NCI-H345 (cell line): ENCODE measurements around the gene CST7.

Source experiments
- DNase-seq: peaks from one replicate; lab custom pipeline; 2025; lab: John Stamatoyannopoulos, UW

CST7 gene

DNA sequence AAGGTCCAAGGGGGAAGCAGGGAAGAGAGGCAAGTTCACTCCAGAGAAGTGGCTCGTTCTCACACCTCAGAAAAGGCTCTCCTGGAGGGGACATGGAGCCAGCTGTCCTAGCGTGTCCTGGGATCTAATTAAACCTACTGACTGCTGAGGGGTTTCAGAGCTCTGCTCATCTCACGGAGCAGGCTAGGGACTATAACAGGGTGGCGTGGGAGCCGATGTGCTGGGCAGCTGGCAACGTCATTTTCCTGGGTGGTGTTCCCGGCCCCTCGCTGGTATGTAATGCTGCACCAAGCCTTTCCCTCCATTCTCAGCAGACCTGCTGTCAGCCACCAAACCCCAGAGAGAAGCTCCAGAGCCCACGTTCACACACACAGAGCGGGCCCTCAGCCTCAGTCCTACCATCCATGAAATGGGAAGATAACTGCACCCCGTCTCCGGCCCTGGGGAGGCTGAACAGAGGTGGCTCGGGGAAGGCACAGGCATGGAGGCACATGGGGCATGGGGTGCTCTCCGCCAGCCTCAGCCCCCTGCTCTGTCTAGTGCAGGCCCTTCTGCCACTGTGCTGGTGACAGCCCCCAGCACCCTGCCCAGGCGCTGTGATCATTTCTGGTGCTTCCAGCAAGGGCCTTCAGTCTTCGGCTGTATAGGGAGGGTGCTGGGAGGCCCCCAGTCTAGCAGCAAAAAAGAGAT lies 1.9 kb downstream of the CST7 start:
- no peak for DNase-seq

DNA sequence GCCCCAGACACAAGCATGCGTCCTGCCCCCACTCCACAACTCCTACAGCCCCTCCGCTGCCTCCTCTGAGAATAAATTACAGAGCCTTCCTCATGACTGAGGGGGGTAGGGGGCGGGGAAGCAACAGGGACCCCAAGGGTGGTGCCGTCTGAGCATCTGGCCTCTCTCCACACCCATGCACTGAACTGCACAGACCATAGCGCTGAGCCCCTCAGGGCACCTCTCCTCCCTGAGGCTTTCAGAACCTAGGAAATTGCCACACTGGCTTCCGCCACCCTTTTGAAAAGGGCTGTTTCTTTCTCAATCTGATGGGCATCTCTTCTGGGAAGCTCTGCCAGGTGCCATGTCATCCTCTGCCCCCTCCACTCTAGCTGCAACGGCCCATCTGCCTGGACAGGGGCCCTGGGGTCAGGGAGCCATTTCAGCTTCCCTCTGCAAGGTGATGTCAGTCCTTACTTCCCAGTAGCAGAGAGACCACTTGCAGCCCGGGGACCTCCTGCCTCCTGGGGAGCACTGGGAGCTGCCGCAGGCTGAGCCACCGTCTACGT lies 2.5 kb downstream of the CST7 start:
- DNase-seq: no peak

DNA sequence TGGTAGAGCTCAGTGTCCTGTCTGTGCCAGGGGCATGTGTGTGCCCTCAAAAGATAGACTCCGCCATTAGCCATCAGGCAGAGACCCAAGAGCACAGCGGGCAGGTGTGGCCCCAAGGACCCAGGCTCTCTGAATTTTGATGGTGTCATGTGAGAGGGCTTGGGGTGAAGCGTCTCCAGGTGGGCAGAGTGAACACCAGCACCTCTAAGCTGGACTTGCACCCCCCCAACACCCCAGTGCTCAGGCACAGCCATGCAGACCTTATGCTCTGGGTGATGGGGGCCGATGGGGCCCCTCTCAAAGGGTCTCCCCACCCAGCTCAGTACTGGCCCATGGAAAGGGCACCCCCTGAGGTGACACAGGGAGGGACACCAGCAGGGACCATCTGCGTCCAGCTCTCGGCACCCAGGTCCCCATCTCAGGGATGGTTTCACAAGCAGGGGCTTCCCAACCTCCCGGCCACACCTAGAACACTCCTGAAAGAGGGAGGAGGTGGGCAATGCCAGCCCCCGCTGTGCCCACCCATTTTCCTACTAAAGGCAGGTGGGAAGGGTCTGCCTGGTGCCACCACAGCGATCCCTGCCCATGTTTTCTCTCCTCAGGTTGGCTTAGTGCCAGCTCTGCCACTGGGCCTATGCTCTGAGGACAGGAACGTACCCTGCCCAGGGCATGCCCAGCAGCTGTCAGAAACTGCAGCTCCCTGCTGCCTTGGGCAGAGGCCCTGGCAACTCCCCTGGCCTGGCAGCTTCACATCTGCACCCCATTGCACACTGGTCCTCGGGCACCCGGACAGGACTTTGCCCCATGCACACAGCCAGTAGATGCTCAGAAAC lies 3.5 kb downstream of the CST7 start:
- DNase-seq: peak; percentile 72

DNA sequence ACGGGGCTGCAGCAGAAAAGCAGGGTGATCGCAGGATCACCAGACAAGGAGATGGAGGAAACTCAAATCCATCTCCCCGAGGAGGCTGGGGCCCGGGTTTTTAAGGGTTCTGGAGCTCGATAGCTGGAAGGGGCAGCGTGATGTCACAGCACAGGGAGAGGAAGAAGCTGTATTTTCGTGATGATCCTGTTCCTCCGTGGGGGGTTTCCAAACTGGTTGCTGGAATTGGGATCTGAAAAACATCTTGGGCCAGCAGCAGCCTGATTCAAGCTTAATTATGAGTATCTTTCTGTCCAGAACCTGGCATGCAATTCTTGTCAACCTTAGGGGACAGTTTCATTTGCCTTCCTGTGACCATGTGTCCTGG lies 4.1 kb downstream of the CST7 start:
- no peak for DNase-seq

DNA sequence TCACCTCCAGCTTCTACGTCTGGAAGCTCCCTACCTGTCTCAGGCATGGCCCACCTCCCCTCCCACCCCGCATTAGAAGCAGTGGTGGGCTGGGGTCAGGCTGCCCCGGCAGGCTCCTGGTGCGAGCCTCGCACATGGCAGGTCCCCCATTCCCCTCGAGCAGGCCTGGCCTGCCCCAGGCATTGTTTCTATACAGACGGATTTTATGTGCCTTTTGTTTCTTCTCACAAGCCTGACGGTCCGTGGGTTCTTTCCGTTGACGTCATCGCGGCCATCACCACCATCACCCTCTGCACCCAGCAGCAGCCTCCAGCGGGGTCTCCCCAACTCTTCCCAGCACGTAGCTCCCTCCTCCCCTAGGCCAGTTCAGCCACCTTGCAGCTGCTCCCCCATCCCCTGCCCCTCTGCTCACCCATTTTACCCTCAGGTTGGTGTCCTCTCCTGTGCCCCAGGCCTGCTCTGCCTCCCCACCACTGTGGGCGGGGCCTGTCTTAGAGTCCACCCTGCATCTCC lies 4.6 kb downstream of the CST7 start:
- no peak for DNase-seq

DNA sequence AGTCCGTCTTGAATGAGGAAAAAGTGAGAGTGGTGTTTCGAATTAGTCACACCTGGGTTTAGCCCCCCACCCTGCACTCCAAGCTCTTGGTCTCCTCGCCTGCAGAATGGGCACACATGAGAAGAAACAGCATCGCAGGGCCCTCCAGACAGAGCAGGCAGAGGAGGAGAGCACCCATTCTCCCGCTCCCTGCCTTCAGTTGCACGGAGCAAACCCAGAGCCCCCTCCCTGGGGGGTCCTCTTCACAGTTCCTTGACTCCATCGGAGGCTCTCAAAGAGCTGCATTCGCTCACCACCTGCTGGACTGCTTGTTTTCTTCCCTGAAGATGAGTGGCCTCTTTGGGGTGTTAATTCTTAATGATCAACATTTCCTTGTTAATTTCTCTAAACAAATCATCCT lies 5.1 kb downstream of the CST7 start:
- peak; percentile 41 for DNase-seq

DNA sequence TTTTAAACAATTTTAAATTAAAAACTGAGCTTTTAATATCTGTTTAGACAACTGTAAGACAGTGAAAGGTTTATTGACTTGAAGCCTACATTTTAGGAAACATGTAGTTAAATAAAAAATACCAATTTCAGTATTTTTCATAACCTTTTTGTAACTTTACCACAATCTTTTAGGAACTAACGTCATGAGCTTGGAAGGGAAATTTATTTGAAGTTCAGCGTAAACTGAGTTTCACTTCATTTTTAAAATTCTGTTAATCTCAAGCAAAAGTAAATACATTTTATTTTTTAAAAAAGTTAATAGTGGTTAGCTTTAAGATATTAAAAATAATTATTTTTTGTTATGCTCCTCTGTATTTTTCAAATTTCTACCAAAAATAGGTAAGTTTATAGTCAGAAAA lies 5.5 kb downstream of the CST7 start:
- DNase-seq: no peak

DNA sequence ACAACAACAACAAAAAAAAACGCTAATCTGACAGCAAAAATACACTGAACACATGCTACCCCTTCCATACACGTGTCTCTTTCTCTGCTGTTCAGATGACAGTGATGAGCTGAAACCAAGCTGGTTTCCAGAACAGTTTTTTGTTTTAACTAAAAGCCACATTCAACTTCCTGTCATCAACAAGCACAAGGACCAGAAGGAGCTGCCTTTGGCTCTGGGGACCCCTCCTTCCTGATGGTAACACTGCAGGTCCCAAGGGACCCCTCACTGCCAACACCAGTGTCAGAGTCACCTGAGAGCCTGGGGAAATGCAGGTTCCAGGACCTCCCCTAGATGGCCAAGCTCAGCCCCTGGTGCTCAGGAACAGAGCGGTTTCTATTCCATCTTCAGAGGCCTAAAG lies 6.0 kb downstream of the CST7 start:
- peak; percentile 41 for DNase-seq

DNA sequence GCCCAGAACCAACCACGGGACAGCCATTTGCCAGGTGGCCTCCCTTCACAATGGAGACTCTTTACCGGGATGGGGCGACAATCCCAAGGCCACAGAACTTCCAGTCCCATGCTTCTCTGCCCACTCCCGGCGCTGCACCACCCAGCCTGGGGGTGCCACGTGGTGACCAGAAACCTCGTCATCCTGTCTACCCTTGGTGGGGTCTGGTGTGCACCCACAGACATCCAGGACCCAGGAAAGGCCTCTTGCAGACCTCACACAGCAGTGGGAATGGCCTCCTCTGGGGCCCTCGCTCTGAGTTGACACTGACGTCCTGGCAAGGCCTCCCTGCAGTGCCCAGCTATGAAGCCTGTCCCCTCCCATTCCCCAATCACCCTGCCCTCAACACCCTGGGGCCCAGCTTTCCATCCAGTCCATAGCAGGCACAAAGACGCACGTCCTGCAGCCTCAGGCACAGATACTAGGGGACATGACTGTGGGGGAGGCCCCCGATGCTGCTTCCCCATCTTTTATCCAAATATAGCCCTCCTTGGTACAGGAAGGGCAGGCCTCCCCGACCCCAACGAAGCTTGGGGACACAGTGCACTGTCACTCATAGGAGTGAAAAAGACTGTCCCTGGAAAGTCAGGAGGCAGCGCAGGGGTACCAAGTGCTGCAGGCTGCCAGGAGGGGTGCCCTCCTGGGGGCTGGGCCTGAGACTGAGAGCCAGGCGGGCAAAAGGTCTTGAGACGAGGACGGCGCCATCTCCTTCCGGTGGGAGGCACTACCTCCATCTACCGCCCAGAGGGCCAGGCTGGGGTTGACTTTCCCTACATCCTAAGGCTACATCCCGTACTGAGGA lies 7.2 kb downstream of the CST7 start:
- no peak for DNase-seq

DNA sequence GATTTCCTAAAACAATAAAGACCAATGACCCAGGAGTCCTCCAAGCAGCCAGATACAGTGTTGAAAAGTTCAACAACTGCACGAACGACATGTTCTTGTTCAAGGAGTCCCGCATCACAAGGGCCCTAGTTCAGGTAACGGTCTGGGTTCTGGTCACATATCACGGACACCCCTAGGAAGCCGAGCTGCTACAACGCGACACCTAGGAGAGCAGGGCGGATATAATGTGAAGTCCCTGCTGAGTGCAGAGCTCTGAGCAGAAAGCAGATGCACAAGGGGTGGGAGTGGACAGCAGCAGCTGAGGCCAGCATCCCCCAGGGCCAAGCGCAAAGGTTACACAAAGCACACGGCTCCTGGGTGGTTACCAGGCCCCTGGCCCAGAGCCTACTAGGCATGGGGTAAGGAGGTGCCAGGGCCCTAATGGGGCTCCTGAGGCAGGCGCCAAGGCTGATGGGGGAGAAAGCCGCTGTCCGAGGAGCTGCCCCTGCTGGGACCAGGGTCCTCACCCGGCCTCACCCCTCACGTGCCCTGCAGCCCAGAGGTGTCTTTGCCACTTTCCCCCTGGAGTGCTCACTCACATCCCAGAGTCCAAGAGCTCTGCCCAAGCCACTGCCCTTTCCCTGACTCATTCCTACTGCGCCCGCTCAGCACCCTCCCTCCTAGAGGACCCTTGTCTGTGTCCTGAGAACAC lies 8.4 kb downstream of the CST7 start:
- no peak for DNase-seq

DNA sequence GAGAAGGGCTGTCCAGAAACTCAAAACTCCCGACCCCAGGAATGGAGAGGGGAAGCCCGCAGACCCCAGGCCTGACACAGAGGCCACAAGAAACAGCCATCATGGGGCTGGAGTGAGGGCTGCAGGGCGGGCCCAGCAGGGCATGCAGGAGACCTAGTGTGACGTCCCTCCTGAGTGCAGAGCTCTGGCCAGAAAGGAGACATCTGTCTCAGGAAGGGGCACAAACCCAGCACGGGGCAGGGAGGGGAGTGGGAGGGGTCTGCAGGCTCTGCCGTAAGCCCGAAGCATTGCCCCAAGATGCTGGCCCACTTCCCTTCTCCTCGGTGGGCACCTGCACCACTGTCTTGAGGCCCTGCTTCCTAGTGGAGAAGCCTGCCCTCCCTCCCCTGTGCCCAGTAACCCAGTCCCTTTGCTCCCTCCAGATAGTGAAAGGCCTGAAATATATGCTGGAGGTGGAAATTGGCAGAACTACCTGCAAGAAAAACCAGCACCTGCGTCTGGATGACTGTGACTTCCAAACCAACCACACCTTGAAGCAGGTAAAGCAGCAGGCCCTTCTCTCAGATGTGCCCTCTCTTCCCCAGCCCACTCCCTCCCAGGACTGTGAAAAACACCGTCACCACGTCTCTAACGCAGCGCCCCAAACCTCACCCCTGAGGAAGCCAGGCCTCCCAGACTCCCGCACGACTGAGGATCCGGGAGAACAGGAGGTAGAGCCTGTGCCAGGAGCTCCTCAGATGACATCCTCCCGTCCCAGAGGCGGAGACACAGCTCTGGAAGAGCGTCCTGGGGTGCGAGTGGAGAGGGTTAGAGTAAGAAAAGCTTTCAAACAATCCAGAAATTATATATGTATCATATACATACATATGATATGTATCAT lies 9.7 kb downstream of the CST7 start:
- DNase-seq: no peak

DNA sequence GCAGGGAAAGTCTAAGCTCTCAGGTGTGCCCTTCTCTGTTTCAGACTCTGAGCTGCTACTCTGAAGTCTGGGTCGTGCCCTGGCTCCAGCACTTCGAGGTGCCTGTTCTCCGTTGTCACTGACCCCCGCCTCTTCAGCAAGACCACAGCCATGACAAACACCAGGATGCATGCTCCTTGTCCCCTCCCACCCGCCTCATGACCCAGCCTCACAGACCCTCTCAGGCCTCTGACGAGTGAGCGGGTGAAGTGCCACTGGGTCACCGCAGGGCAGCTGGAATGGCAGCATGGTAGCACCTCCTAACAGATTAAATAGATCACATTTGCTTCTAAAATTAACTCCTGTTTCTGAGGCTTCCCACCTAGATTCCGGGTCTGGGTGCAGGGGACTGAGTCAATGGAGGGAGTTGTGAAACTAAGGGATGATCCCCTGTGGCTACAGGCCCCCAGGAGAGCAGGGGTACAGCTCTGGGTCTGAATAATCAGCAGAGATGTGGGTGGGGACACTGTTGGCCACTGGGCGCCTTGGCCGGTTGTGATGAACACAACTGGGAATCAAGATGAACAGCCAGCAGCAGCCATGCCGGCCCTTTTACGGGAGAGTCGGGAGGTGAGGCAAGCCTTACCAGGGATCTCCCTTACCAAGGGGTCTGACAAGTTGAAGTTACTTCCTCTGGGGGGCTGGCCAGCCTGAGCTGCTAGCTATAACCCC lies 10.7 kb downstream of the CST7 start:
- no peak for DNase-seq

DNA sequence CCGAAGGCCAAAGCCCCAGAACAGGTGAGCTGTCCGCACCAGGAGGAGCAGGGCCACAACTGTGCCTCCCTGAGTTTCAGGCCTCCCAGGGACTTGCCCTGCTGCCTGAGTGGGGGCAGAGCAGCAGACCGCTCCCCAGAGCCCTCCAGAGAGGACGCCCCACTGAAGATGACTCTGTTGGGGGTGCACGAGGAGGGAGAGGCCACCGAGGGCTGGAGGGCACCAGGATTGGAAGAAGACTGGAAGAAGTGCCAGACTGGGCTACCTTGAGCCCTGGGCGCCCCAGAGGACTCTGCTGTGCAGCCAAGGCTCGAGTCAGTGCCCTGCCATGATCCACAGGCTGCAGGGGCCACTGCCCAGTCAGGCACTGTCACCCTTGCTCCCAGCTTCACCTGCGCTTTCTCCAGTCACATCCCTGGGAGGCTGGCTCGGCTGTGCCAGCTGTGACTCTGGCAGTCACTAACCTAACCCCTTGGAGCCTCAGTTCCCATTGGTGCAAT lies 11.3 kb downstream of the CST7 start:
- no peak for DNase-seq

DNA sequence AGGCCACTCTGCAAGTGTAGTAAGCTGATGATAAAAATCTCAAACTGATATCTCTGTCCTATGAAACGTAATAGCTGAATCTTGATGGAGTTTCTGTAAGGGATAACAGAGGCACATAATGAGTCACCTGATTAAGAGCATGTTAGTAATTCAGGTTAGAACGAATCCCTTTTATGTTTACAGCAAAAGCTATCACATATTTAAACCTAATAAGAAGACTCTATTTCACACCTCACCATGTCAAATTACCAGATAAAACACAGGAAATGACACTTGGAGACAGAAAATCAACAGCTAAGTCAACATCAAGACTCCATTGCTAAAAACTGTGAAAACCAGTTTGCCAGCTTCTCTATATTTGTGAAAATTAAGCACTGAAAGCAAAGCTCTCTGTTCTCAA lies 11.8 kb downstream of the CST7 start:
- no peak for DNase-seq

DNA sequence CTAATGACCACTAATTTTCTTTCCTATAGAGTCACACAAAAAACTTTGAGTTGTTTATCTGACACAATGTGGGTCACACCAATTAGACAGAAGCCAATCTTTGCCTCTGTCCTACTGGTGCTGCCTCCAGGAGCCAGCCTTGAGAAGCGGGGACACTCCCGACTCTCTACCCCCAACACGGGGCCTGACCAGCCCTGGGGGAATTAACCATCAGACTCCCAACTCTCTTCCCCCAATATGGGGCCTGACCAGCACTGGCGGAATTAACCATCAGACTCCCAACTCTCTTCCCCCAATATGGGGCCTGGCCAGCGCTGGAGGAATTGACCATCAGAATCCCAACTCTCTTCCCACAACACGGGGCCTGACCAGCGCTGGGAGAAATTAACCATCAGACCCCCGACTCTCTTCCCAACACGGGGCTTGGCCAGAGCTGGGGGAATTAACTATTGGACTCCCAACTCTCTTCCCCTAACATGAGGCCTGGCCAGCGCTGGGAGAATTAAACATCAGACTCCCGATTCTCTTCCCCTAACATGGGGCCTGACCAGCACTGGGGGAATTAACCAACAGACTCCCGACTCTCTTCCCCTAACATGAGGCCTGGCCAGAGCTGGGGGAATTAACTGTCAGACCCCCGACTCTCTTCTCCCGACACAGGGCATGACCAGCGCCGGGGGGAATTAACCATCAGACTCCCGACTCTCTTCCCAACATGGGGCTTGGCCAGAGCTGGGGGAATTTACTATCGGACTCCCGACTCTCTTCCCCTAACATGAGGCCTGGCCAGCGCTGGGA lies 12.5 kb downstream of the CST7 start:
- DNase-seq: no peak

DNA sequence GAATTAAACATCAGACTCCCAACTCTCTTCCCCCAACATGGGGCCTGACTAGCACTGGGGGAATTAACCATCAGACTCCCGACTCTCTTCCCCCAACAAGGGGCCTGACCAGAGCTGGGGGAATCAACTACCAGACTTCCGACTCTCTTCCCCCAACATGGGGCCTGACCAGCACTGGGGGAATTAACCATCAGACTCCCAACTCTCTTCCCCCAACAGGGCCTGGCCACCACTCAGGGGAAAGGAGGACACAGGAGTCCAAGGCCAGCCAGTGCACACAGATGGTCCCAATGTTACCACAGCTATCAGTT lies 13.1 kb downstream of the CST7 start:
- no peak for DNase-seq

DNA sequence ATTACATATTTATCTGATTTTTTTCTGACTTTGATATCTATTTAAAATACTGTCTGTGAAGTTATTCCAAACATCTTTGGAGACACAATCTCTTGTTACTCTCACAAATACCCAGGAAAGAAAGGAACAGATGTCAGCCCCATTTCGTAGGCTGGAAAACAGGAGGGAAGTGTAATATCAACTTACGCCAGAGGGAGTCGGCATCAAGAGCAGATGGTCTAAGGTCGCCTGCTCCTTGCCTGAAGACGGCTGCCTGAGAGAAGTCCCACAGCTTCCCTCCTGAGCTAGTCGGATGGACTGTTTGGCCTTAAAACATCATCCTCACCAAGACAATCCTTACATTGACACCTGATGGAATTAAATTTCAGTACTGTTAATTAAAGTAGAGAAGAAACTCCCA lies 13.4 kb downstream of the CST7 start:
- no peak for DNase-seq

DNA sequence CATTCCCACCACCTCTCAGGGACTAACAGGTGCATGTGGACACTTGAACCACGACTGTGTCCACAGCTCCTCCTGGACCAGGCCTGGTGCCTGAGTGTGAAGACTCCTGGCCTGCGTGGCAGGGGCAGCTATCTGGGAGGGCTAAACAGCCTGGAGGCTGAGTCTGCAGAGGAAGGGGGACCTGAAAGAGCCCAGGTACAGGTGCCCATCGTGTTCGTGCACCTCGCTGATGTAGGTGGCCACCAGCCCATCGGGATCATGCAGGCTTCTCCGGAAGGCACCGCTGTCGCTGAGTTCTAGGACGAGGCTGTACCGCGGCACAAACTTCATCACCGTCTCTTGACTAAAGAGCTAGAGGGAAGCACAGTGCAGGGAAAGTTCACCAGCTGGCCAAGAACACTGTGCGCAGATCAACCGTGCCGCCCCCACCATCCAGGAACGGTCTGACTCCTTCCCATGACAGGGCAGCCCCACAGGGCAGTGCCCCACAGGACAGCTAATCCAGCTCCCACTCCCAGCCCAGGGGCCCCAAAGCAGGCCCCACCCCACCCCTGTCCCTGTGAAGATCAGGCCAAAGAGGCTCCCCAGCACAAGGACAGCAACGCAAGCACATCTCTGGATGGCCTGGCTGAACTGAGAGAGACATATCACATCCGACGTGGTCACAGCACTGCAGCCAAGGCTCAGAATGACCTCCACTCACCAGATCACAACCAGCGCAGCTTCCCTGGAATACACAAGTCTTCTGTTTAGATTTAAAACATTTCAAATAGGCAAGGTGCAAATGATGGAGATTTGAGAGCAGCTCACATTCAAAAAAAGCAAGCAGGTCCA lies 14.8 kb downstream of the CST7 start:
- no peak for DNase-seq
